Measurements from ENCODE around the gene SH3D19.

GRCh38 chr4:151095142-151095541, 230.3 kb downstream of the SH3D19 start:
- TF ChIP-seq POLR2A (IDR thresholded peaks at IDR 0.05) (no peak), CTCF (IDR thresholded peaks at IDR 0.05) (no peak), EP300 (IDR thresholded peaks at IDR 0.05) (no peak)
